Dedifferentiated amniotic fluid mesenchymal stem cell (primary cell): ENCODE data around the gene CKMT1B.
"Not testable (repeated sequence)": the region's sequence is repeated elsewhere in the genome, so short reads cannot be mapped to it uniquely, and the experiment has no call there.

Experiments
- DNase-seq: peaks from one replicate; pipeline ENCODE4 v3.0.0-alpha.2; 2016; ENCODE audit errors: extremely low spot score

CKMT1B gene

GRCh38 chr15:43638464-43639204 lies 44.8 kb downstream of the CKMT1B start:
- not testable (repeated sequence) for DNase-seq
